ENCODE results near the gene PAH.

The PAH gene

GRCh38 chr12:102797528-102797927 is 119.5 kb downstream of the PAH start:
- no peak overlapping the region for H3K4me2 ChIP-seq
- no peak overlapping the region for H3K9ac ChIP-seq
- no peaks in the 10 kb centered on the region for H3K9me3 ChIP-seq (replicated peaks in 1 of 11)
- H3K4me1 ChIP-seq = no peaks in the 10 kb centered on the region
- H3K27ac ChIP-seq = no peak overlapping the region
- no peak overlapping the region for H3K4me3 ChIP-seq
- TF ChIP-seq Cebpa-rat (IDR thresholded peaks at IDR 0.05) = no peak
- H4K20me1 ChIP-seq = no peaks in the 10 kb centered on the region
- H3K36me3 ChIP-seq = no peaks in the 10 kb centered on the region
- no peaks in the 10 kb centered on the region for H3K27me3 ChIP-seq

GRCh38 chr12:102793921-102794320 is 123.1 kb downstream of the PAH start:
- no peak for TF ChIP-seq Cebpa-rat (IDR thresholded peaks at IDR 0.05)
- no peak overlapping the region for H3K27ac ChIP-seq
- H3K27me3 ChIP-seq = no peaks in the 10 kb centered on the region
- H4K20me1 ChIP-seq = no peaks in the 10 kb centered on the region
- H3K4me3 ChIP-seq = no peak overlapping the region
- H3K4me2 ChIP-seq = no peak overlapping the region
- H3K9ac ChIP-seq = no peak overlapping the region
- no peaks in the 10 kb centered on the region for H3K36me3 ChIP-seq
- no peaks in the 10 kb centered on the region for H3K4me1 ChIP-seq
- H3K9me3 ChIP-seq (replicated peaks in 1 of 11) = no peaks in the 10 kb centered on the region
